Lung (tissue), 12 donors: ENCODE measurements around the gene ARGLU1. TPM values are rescaled to one million over a fixed set of nuclear protein-coding genes. Genes with fewer than 3 reads are reported as not detected.

Source experiments
- ATAC-seq: fragments of 200-7000 bp; cut with Tn5 transposase; one replicate; pipeline ENCODE4 v1.9.1; 2020; ENCODE audit warnings: moderate number of reproducible peaks; ENCODE audit not compliant: insufficient read depth, low FRiP score
- DNase-seq, 3 donors: peaks; one replicate each; pipeline ENCODE4 v3.0.0-alpha.2; 2013 to 2017
- H3K27ac ChIP-seq, 2 donors: one replicate each; pipeline ENCODE4 v1.5.1; 2013; ENCODE audit warnings: mild to moderate bottlenecking in 2 of 2, moderate library complexity in 2 of 2, control low read depth in 1 of 2, inconsistent platforms in 1 of 2, low read depth in 1 of 2, low read length in 1 of 2
- H3K27me3 ChIP-seq, 3 donors: one replicate each; pipeline ENCODE4 v1.5.1; 2013; ENCODE audit warnings: low read length in 2 of 3; ENCODE audit not compliant: control insufficient read depth in 3 of 3, insufficient read depth in 3 of 3
- H3K36me3 ChIP-seq, 4 donors: one replicate each; pipeline ENCODE4 v1.5.1; 2013; ENCODE audit warnings: low read length in 4 of 4, mild to moderate bottlenecking in 1 of 4, moderate library complexity in 1 of 4; ENCODE audit not compliant: control insufficient read depth in 4 of 4, insufficient read depth in 4 of 4
- H3K4me1 ChIP-seq, 5 donors: one replicate each; pipeline ENCODE4 v1.5.1; 2013; ENCODE audit warnings: low read length in 5 of 5, mild to moderate bottlenecking in 2 of 5, moderate library complexity in 1 of 5; ENCODE audit not compliant: control insufficient read depth in 5 of 5, insufficient read depth in 5 of 5
- H3K4me3 ChIP-seq: one replicate; pipeline ENCODE4 v1.5.1; 2013; ENCODE audit warnings: mild to moderate bottlenecking, control low read depth, moderate library complexity
- H3K9ac ChIP-seq, 2 donors: one replicate each; pipeline ENCODE4 v1.5.1; 2013; ENCODE audit warnings: low read length in 2 of 2, control low read depth in 1 of 2; ENCODE audit not compliant: insufficient read depth in 1 of 2
- H3K9me3 ChIP-seq, 4 donors: one replicate each; pipeline ENCODE4 v1.5.1; 2013; ENCODE audit warnings: low read length in 3 of 4, mild to moderate bottlenecking in 1 of 4, moderate library complexity in 1 of 4; ENCODE audit not compliant: control insufficient read depth in 4 of 4, insufficient read depth in 3 of 4
- WGBS, 2 donors: extraction: QIAGEN DNeasy Blood & Tissue Kit; methylation state at CpG; one replicate each; pipeline ENCODE4 v1.1.7; 2013; 5-methylcytosine and 5-hydroxymethylcytosine counted together
- polyA plus RNA-seq, 2 donors: library from polyadenylated mRNA; stranded (reverse); fragments of 200-250 nt; gene quantifications; one replicate each; pipeline ENCODE4 v1.2.1, GENCODE V29; 2013
- total RNA-seq, 2 donors: library from RNA; depleted of rRNA in 1 of 2; stranded (reverse); fragments of >200 nt in 1 of 2; gene quantifications; one replicate each; pipeline ENCODE4 v1.2.1, GENCODE V29; 2014 to 2021
- TF ChIP-seq, protein P1 (sequence below): IDR thresholded peaks from 2 replicates; pipeline ENCODE4 v1.5.1; 2012; ENCODE audit warnings: mild to moderate bottlenecking; ENCODE audit errors: control extremely low read depth, extremely low read depth
- donor health status: control.
- donor health status: control.
- donor health status: Bipolar disorder and iron deficiency.
- donor health status: healthy.
- donor health status: DM: yes; HTN: yes; CAD: no.

Gene ARGLU1
- total and polyA plus RNA-seq, 4 donors = 58.8 to 256 (median 91.5) TPM

DNA sequence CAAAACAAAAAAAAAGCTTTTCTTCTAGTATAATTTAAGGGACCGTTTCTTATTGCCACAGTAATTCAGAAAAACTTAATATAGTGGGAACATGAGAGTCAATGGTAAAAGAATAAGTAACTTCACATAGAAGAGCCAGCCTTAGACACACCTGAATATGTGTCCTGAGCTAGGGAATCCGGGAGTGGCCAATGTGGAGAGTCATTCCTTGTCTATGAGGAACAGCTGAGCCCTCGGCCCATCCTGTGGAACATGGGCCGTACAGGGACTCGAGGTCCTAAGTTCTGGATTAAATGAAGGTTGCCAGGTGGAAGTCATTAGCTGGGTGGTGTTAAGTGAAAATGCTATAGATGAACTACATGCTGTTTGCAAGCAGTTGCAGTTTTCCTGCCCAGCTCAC lies 64.7 kb downstream of the ARGLU1 start:
- Histone ChIP-seq H3K27me3 (no peaks in the 10 kb centered on the region), H3K4me3 (no peak overlapping the region), H3K36me3 (peaks cover 0 to 20% (median 3%) of the 10 kb centered on the region in 4 donors), H3K27ac (no peak overlapping the region), H3K9ac (no peak overlapping the region), H3K4me1 (peaks cover 0 to 7% (median 3%) of the 10 kb centered on the region in 5 donors), H3K9me3 (no peaks in the 10 kb centered on the region)
- DNase-seq = no peak
- TF ChIP-seq, protein P1, sequence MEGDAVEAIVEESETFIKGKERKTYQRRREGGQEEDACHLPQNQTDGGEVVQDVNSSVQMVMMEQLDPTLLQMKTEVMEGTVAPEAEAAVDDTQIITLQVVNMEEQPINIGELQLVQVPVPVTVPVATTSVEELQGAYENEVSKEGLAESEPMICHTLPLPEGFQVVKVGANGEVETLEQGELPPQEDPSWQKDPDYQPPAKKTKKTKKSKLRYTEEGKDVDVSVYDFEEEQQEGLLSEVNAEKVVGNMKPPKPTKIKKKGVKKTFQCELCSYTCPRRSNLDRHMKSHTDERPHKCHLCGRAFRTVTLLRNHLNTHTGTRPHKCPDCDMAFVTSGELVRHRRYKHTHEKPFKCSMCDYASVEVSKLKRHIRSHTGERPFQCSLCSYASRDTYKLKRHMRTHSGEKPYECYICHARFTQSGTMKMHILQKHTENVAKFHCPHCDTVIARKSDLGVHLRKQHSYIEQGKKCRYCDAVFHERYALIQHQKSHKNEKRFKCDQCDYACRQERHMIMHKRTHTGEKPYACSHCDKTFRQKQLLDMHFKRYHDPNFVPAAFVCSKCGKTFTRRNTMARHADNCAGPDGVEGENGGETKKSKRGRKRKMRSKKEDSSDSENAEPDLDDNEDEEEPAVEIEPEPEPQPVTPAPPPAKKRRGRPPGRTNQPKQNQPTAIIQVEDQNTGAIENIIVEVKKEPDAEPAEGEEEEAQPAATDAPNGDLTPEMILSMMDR = no peak
- 74 to 92% methylated on average over 5 of the region's 5 CpGs for WGBS, 2 donors
- ATAC-seq = no peak

DNA sequence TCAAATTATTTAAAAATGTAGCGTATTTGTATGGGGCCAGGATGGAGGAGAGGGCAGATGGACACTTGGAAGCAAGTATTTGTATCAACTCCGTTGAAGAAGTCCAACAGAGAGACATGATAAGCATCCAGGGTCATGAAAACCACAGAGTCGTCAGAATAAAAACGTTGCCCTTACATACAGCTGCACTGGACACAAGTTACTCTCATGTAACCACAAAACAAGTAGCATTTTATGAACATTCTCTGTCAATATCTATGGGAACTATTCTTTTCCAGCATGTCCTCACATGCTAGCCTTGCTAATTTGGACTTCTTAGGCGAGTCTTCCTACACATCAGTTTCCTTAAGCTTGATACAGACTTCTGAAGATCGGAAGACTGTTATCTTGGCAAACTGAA lies 67.5 kb downstream of the ARGLU1 start:
- DNase-seq = no peak
- Histone ChIP-seq H3K4me3 (no peak overlapping the region), H3K9me3 (no peaks in the 10 kb centered on the region), H3K27me3 (no peaks in the 10 kb centered on the region), H3K27ac (no peak overlapping the region), H3K9ac (no peak overlapping the region), H3K4me1 (peaks cover 0 to 18% (median 6%) of the 10 kb centered on the region in 5 donors), H3K36me3 (peaks cover 0 to 10% (median 0%) of the 10 kb centered on the region in 4 donors)
- 74 to 78% methylated on average over 6 of the region's 6 CpGs for WGBS, 2 donors
- no peak for ATAC-seq
- TF ChIP-seq, protein P1 = no peak

DNA sequence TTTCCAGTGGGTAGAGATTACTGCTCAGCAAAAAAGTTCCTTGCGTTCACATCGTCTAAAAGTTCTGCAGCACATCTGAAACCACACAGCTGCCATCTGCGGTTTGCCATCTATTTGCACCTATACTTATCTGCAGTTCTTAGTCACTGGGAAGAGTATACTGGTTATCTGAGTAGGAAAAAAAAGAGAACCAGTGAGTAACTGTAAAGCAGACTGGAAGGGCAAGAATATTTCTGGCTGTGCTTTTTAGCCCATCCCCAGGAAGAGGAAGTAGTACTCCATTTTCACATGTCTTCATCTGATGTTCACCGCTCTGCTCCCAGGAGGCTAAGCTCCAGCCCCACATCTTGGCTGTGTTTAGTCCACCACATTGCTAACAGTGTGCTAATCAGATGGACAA lies 68.0 kb downstream of the ARGLU1 start:
- Histone ChIP-seq H3K4me3 (no peak overlapping the region), H3K9ac (no peak overlapping the region), H3K4me1 (peaks cover 0 to 13% (median 6%) of the 10 kb centered on the region in 5 donors), H3K36me3 (peaks cover 0 to 5% (median 0%) of the 10 kb centered on the region in 4 donors), H3K27me3 (no peaks in the 10 kb centered on the region), H3K27ac (no peak overlapping the region), H3K9me3 (no peaks in the 10 kb centered on the region)
- TF ChIP-seq, protein P1 = no peak
- DNase-seq = no peak
- no peak for ATAC-seq
- WGBS, 2 donors = 40 to 47% methylated on average over 4 of the region's 4 CpGs

DNA sequence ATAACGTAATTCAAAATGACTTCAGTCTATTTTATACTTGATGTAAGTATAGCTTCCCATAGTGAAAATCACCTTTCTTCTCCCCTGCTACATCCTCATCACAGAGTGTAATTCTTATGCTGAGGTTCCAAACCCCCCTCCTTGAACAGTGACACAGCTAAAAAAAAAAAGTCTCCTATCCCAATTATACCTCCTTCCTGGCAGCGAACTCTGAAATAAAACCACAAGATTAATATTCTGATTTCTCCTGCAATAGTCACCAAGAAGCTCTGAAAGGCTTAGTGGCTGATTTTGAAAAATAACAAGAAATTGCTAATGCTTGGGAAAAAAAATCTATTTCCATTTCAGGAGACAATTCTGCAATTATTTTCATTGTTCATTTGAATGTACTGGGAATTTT lies 68.8 kb downstream of the ARGLU1 start:
- ATAC-seq (no peak), DNase-seq (no peak)
- Histone ChIP-seq H3K4me3 (no peak overlapping the region), H3K27me3 (no peaks in the 10 kb centered on the region), H3K4me1 (peaks cover 0 to 13% (median 6%) of the 10 kb centered on the region in 5 donors), H3K27ac (peak overlapping the region in 1 of 2 donors; percentile 6), H3K9me3 (no peaks in the 10 kb centered on the region), H3K9ac (no peak overlapping the region), H3K36me3 (peaks cover 0 to 8% (median 2%) of the 10 kb centered on the region in 4 donors)
- TF ChIP-seq, protein P1 = no peak
- WGBS, 2 donors = 49 to 60% methylated on average over 2 of the region's 2 CpGs
